Lower lobe of right lung (tissue), 2 donors: Measurements from ENCODE around the gene ITGA3. TPM values are rescaled to one million over a fixed set of nuclear protein-coding genes. Genes with fewer than 3 reads are reported as not detected.

Source experiments
- ATAC-seq, 2 donors: fragments of 200-7000 bp; cut with Tn5 transposase; one replicate each; pipeline ENCODE4 v1.9.1; 2020 to 2022; ENCODE audit warnings: mild to moderate bottlenecking in 2 of 2, moderate library complexity in 2 of 2
- DNase-seq: peaks from one replicate; pipeline ENCODE4 v3.0.0-alpha.2; 2020
- H3K27ac ChIP-seq: fragments of 200-600 bp; one replicate; pipeline ENCODE4 v1.8.0; 2022
- H3K27me3 ChIP-seq: fragments of 200-600 bp; one replicate; pipeline ENCODE4 v1.8.0; 2022; ENCODE audit warnings: low read depth
- H3K36me3 ChIP-seq: fragments of 200-600 bp; one replicate; pipeline ENCODE4 v1.8.0; 2022; ENCODE audit warnings: mild to moderate bottlenecking
- H3K4me1 ChIP-seq: fragments of 200-600 bp; one replicate; pipeline ENCODE4 v1.8.0; 2022
- H3K4me3 ChIP-seq: fragments of 200-600 bp; one replicate; pipeline ENCODE4 v1.8.0; 2022; ENCODE audit warnings: mild to moderate bottlenecking
- H3K9me3 ChIP-seq: fragments of 200-600 bp; one replicate; pipeline ENCODE4 v1.8.0; 2022
- CTCF ChIP-seq: fragments of 200-600 bp; IDR thresholded peaks from one replicate; pipeline ENCODE4 v1.8.0; 2022; ENCODE audit warnings: antibody characterized with exemption, mild to moderate bottlenecking
- intact Hi-C: fragments of 100-400 bp; cut with DNase I; formaldehyde crosslinking; loops from one replicate; pipeline ENCODE4 v1.11.0; 2022
- total RNA-seq: library from RNA; stranded (reverse); fragmentation: NEBNext Ultra II Directional; extraction: Animal tissue kit (Norgen Biotek cat#: 25700); gene quantifications from one replicate; pipeline ENCODE4 v1.2.1, GENCODE V29; 2021
- donor health status: DM: no; HTN: yes; CAD: no; lungs with severe emphysema.

The ITGA3 gene
- total RNA-seq, 1 donor from 2014 or later = 162 TPM

DNA sequence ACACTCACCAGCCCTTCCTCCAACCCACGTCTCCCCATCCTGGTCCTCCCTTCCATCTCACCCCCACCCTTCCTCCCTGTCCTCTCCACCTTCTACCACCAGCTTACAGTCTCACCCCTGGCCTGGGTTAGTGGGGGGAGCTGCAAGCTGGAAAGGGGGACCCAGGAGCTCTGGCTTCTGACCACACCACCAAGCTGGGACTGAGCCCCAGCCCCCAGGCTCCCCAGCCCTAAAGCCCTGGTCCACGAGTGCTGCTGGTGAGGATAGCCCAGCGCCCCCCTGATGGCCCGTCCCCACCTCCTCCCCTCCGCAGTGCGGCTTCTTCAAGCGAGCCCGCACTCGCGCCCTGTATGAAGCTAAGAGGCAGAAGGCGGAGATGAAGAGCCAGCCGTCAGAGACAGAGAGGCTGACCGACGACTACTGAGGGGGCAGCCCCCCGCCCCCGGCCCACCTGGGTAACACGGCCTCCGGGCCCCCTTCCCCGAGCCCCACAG, 32.0 kb downstream of the ITGA3 start:
- Histone ChIP-seq H3K27me3 (no peaks in the 10 kb centered on the region), H3K4me3 (no peak overlapping the region), H3K9me3 (no peaks in the 10 kb centered on the region), H3K4me1 (no peaks in the 10 kb centered on the region), H3K36me3 (peaks cover 74% of the 10 kb centered on the region), H3K27ac (no peak overlapping the region)
- ATAC-seq (peak; percentile 1 to 16), DNase-seq (peak; percentile 35)
- TF ChIP-seq CTCF = no peak
- intact Hi-C loops = loop anchor here (10.0 kb wide), 1 partner anchor 63 kb away; no protein-coding TSS in a partner anchor

DNA sequence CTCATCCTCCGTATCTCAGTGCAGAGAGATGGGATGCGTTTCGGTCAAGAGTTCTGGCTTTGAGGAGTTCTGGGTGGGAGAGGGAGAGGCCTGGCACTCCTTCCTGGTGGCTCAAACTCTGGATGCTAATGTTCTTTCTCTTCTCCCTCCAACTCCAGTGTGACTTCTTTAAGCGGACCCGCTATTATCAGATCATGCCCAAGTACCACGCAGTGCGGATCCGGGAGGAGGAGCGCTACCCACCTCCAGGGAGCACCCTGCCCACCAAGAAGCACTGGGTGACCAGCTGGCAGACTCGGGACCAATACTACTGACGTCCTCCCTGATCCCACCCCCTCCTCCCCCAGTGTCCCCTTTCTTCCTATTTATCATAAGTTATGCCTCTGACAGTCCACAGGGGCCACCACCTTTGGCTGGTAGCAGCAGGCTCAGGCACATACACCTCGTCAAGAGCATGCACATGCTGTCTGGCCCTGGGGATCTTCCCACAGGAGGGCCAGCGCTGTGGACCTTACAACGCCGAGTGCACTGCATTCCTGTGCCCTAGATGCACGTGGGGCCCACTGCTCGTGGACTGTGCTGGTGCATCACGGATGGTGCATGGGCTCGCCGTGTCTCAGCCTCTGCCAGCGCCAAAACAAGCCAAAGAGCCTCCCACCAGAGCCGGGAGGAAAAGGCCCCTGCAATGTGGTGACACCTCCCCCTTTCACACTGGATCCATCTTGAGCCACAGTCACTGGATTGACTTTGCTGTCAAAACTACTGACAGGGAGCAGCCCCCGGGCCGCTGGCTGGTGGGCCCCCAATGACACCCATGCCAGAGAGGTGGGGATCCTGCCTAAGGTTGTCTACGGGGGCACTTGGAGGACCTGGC, 33.3 kb downstream of the ITGA3 start:
- no peaks in the 10 kb centered on the region for H3K4me1 ChIP-seq
- intact Hi-C loops = loop anchor here (10.0 kb wide), 1 partner anchor 64 kb away; no protein-coding TSS in a partner anchor
- no peaks in the 10 kb centered on the region for H3K27me3 ChIP-seq
- ATAC-seq (no peak), DNase-seq (peak; percentile 39)
- no peaks in the 10 kb centered on the region for H3K9me3 ChIP-seq
- H3K36me3 ChIP-seq = peaks cover 62% of the 10 kb centered on the region
- H3K4me3 ChIP-seq = no peak overlapping the region
- TF ChIP-seq CTCF = no peak
- H3K27ac ChIP-seq = no peak overlapping the region

DNA sequence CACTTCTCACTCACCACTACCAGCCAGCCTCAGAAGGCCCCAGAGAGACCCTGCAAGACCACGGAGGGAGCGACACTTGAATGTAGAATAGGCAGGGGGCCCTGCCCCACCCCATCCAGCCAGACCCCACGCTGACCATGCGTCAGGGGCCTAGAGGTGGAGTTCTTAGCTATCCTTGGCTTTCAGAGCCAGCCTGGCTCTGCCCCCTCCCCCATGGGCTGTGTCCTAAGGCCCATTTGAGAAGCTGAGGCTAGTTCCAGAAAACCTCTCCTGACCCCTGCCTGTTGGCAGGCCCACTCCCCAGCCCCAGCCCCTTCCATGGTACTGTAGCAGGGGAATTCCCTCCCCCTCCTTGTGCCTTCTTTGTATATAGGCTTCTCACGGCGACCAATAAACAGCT, 34.2 kb downstream of the ITGA3 start:
- DNase-seq (peak; percentile 26), ATAC-seq (no peak)

GRCh38 chr17:50090971-50091917, 35.3 kb downstream of the ITGA3 start:
- intact Hi-C loops = no loop called here
- Histone ChIP-seq H3K36me3 (peaks cover 48% of the 10 kb centered on the region), H3K27me3 (no peaks in the 10 kb centered on the region), H3K9me3 (no peaks in the 10 kb centered on the region), H3K4me3 (no peak overlapping the region), H3K27ac (no peak overlapping the region), H3K4me1 (peaks cover 6% of the 10 kb centered on the region)
- peak; percentile 41 for DNase-seq
- no peak for TF ChIP-seq CTCF
- ATAC-seq = no peak

More for the DNA sequence above, 34.2 kb downstream of the ITGA3 start:
- Histone ChIP-seq H3K27ac (no peak overlapping the region), H3K4me1 (no peaks in the 10 kb centered on the region), H3K4me3 (no peak overlapping the region), H3K9me3 (no peaks in the 10 kb centered on the region), H3K27me3 (no peaks in the 10 kb centered on the region), H3K36me3 (peaks cover 53% of the 10 kb centered on the region)
- TF ChIP-seq CTCF = no peak
- intact Hi-C loops = no loop called here

DNA sequence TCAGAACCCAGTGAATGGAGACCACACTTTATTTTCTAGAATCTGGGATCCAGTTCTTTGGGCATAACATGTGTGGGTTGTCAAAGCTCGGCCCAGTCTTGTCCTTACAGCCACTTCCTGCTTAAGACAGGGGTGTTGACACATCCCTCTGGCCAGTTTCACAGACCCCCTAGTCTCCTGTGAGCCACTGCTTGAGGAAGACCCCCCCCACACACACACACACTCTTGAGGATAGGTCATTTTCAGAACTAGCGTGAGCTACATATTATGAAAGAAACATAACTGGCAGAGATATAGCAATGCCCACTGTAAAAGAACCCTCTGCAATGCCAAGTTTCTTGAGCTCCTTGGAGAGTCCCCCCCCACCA, 36.0 kb downstream of the ITGA3 start:
- intact Hi-C loops = no loop called here
- ATAC-seq = no peak
- H3K4me1 ChIP-seq = peaks cover 13% of the 10 kb centered on the region
- no peaks in the 10 kb centered on the region for H3K9me3 ChIP-seq
- no peak overlapping the region for H3K4me3 ChIP-seq
- H3K27ac ChIP-seq = no peak overlapping the region
- no peak for DNase-seq
- no peaks in the 10 kb centered on the region for H3K27me3 ChIP-seq
- no peak for TF ChIP-seq CTCF
- peaks cover 42% of the 10 kb centered on the region for H3K36me3 ChIP-seq
